Epithelial cell of esophagus (primary cell): ENCODE data around the gene KIFBP.
"Not testable (repeated sequence)": the region's sequence is repeated elsewhere in the genome, so short reads cannot be mapped to it uniquely, and the experiment has no call there.

Experiments used
- DNase-seq: peaks from one replicate; pipeline ENCODE4 v3.0.0; 2010; ENCODE audit warnings: low read depth
- H3K4me3 ChIP-seq: 2 replicates; pipeline ENCODE4 v1.5.1; 2011; ENCODE audit warnings: mild to moderate bottlenecking, low read length, control low read depth
- CTCF ChIP-seq: IDR thresholded peaks from 2 replicates; pipeline ENCODE4 v1.5.1; 2011; ENCODE audit warnings: low read depth, mild to moderate bottlenecking, low read length, control low read depth, inconsistent platforms; ENCODE audit not compliant: insufficient read depth; ENCODE audit errors: missing control alignments

KIFBP gene

GRCh38 chr10:68988530-68989316, at the start of gene KIFBP:
TSS of gene KIFBP (plus strand) at chr10:68988803. CDS start at chr10:68988833, 30 bp downstream.
- peak within 1 kb of the TSS; percentile 89 for H3K4me3 ChIP-seq
- TF ChIP-seq CTCF = peak; percentile 58
- DNase-seq = peak; percentile 99

- H3K4me3 ChIP-seq = no peak overlapping the region
- no peak for TF ChIP-seq CTCF
- no peak for DNase-seq
Observed at GRCh38 chr10:68938884-68939283, 49.7 kb upstream of the KIFBP start.

- H3K4me3 ChIP-seq, DNase-seq: not testable (repeated sequence)
Observed at GRCh38 chr10:68940917-68941316, 47.7 kb upstream of the KIFBP start.

GRCh38 chr10:68950598-68950997, 38.0 kb upstream of the KIFBP start:
- DNase-seq = no peak
- TF ChIP-seq CTCF = no peak
- no peak overlapping the region for H3K4me3 ChIP-seq

GRCh38 chr10:68954904-68955303, 33.7 kb upstream of the KIFBP start:
- DNase-seq = no peak
- no peak for TF ChIP-seq CTCF
- peak overlapping the region; percentile 97 for H3K4me3 ChIP-seq

GRCh38 chr10:68955355-68955831, 33.2 kb upstream of the KIFBP start:
- no peak for TF ChIP-seq CTCF
- no peak for DNase-seq

GRCh38 chr10:68955832-68956532, 32.6 kb upstream of the KIFBP start, which contains the start of gene DDX21:
TSS of gene DDX21 (plus strand) at chr10:68956170. CDS start at chr10:68956226, 56 bp downstream.
- TF ChIP-seq CTCF = peak; percentile 68
- H3K4me3 ChIP-seq = peak within 1 kb of the TSS; percentile 97
- peak; percentile 96 for DNase-seq

More at GRCh38 chr10:68955355-68955831, 33.2 kb upstream of the KIFBP start:
- H3K4me3 ChIP-seq = peak overlapping the region; percentile 97
